HUES6 (cell line): ENCODE results near the gene NUB1.

Experiments
- H3K27ac ChIP-seq: 2 replicates; pipeline ENCODE4 v1.7.0; 2013; ENCODE audit warnings: low read depth, mild to moderate bottlenecking, low read length, inconsistent platforms
- H3K27me3 ChIP-seq: 2 replicates; pipeline ENCODE4 v1.6.1; 2013; ENCODE audit warnings: low read length; ENCODE audit not compliant: control insufficient read depth, insufficient read depth
- H3K36me3 ChIP-seq: 2 replicates; pipeline ENCODE4 v1.6.1; 2013; ENCODE audit warnings: low read length; ENCODE audit not compliant: control insufficient read depth, insufficient read depth
- H3K4me1 ChIP-seq: 2 replicates; pipeline ENCODE4 v1.6.1; 2013; ENCODE audit warnings: low read length; ENCODE audit not compliant: control insufficient read depth, insufficient read depth
- H3K4me3 ChIP-seq: 2 replicates; pipeline ENCODE4 v1.5.1; 2013; ENCODE audit warnings: low read depth, low read length
- H3K9ac ChIP-seq: one replicate; pipeline ENCODE4 v1.6.1; 2013; ENCODE audit warnings: mild to moderate bottlenecking, low read length
- H3K9me3 ChIP-seq: 2 replicates; pipeline ENCODE4 v1.6.1; 2013; ENCODE audit warnings: low read depth, low read length; ENCODE audit not compliant: control insufficient read depth, insufficient read depth

NUB1 gene

DNA sequence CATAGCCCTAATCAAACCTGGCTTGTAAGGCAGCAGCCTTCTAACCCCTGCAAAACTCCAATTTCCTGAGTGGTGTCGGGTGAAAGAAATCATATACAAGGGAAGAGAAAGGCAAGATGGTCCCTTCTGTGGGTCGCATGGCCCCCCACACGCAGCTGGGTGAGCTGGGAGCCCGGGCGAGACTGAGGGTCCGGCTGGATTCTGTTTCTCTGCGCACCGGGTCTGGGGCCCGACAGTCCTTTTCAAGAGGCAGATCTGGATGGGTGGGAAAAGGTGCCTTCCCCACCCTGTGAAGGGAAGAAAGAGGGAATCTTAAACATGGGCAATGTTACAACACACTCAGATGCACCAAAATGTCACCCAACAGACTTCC is 49.7 kb downstream of the NUB1 start:
- H3K9ac ChIP-seq: no peak overlapping the region
- no peaks in the 10 kb centered on the region for H3K27me3 ChIP-seq
- H3K4me1 ChIP-seq: peaks cover 18% of the 10 kb centered on the region
- no peak overlapping the region for H3K4me3 ChIP-seq
- H3K36me3 ChIP-seq: no peaks in the 10 kb centered on the region
- no peak overlapping the region for H3K27ac ChIP-seq
- H3K9me3 ChIP-seq: no peaks in the 10 kb centered on the region

DNA sequence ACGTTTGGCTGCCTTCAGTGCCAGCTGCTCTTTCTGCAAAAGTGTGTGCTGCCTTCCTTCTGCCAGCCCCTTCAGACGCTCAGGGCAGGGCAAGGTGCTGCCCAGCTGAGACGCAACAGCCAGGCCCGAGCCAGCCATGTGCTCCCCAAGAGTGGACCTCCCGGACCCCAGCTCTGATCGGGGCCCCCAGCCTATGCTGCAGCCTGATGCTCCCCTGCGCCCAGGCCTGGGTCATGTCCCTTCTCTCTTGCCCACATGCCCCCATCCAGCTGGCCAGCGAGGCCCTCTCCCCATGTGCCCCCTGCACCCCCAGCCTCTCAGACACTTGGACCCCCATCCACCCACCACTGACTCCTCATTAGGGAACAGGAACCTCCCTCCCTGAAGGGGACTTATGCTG is 50.4 kb downstream of the NUB1 start:
- H3K9ac ChIP-seq: no peak overlapping the region
- H3K27ac ChIP-seq: no peak overlapping the region

DNA sequence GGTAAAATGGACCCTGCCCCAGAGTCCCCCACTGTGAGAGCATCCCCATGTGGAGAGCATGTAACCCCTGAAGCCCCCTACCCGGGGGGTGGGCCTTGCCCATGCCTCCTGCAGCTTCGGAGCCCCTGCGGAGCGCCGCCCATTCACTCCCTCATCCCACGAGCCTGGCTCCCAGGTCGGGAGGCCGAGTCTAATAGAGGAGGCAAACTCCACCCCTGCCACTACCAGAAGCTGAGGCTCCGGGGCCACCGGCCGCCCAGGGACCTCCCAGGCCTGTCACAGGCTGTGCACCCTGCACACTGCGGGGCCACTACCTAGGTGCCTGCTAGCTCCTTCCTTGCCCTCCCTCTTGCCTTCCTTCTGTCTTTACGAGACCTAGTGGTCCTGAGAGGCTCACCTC is 50.8 kb downstream of the NUB1 start:
- Histone ChIP-seq H3K36me3 (no peaks in the 10 kb centered on the region), H3K4me3 (no peak overlapping the region), H3K9ac (no peak overlapping the region), H3K27me3 (no peaks in the 10 kb centered on the region), H3K4me1 (peaks cover 18% of the 10 kb centered on the region), H3K27ac (no peak overlapping the region), H3K9me3 (no peaks in the 10 kb centered on the region)

More for the DNA sequence above, 50.4 kb downstream of the NUB1 start:
- no peaks in the 10 kb centered on the region for H3K27me3 ChIP-seq
- H3K36me3 ChIP-seq: no peaks in the 10 kb centered on the region
- H3K4me3 ChIP-seq: no peak overlapping the region
- no peaks in the 10 kb centered on the region for H3K9me3 ChIP-seq
- H3K4me1 ChIP-seq: peaks cover 18% of the 10 kb centered on the region

DNA sequence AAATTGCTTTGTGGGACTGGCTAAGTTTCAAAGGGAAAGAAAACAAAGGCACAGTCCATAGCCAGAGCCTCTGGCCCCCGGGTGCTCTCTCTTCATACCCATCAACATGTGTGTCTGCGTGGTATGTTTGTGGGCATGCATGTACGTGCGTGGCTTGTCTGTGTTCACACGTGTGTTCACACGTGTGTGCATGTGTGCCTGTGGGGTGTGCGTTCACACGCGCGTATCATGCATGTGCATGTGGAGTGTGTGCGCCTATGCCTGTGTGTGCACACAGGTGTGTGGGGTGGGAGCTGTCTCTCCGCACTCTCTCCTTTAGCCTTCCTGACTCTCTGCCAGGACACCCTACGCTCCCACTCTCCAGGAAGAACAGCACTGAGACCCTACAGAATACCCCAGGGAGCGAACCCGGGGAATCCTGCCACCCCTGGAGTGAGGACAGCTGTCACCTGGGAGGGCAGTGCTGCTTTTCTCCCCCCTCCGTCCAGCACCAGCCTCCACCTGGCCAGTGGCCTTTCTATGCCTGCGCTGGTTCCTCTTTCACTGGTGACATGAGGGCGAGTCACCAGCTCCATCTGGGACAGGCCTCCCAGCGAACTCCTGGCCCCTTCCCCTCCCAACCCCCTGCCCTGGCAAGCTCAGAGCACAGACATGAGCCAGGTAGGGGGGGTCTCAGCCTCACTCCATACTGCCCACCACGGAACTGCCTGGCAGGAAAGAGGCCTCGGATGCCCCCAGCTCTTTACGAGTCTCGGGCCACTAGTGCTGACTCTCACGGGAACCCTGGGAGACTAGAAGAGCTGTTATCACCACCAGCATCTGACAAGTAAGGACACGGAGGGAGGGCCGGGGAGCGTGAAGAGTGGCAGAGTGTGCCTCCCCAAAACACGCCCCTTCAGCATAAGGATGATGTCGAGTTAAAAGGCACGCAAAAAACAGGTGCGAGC is 51.7 kb downstream of the NUB1 start:
- H3K4me1 ChIP-seq: peaks cover 18% of the 10 kb centered on the region
- H3K27ac ChIP-seq: no peak overlapping the region
- no peaks in the 10 kb centered on the region for H3K27me3 ChIP-seq
- H3K36me3 ChIP-seq: peaks cover 5% of the 10 kb centered on the region
- H3K9ac ChIP-seq: no peak overlapping the region
- H3K9me3 ChIP-seq: no peaks in the 10 kb centered on the region
- no peak overlapping the region for H3K4me3 ChIP-seq

DNA sequence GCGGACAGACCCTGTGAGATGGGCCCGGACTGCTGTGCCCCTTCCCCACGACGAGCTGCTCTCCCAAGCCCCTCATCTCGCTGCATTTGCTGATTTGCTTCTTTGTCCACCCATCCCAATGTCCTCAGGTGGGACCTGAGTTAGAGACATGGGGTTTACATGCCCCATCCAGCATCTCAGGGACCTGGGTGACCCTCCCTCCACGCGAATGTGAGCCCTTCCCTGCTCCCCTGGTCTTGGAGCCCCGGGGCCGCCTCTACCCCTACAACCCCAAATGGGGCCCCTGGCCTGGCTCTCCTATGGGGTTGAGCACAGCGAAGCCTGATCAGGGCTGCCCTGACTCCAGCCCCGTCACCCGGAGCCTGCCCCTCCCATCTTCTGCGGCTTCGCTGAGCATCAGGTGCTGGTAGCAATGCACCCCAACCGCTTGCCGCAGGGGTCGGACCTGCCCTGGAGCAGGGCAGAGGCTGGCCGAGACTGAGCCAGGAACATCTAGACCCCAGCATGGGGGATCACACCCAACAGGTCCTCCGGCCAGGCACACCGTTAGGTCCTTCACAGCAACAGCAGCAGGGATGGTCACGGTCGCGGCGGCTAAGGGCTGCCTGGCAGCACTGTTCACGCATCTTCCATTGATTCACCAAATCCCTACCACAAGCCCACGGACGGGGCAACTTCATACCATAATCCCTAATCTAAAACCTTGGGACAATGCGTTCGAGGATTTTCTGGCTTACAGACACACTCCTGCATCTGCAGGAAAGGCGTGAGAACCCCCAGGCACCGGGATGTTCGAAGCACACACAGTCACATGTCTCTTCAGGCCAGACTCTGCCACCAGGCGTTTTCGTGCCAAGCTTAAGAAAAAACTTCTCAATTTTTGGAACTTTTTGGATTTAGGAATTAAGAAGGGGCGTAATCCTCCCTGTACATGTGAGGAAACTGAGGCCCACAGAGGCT is 52.7 kb downstream of the NUB1 start:
- Histone ChIP-seq H3K36me3 (peaks cover 9% of the 10 kb centered on the region), H3K27me3 (no peaks in the 10 kb centered on the region), H3K9me3 (no peaks in the 10 kb centered on the region), H3K9ac (no peak overlapping the region), H3K27ac (no peak overlapping the region), H3K4me3 (no peak overlapping the region), H3K4me1 (peaks cover 18% of the 10 kb centered on the region)

DNA sequence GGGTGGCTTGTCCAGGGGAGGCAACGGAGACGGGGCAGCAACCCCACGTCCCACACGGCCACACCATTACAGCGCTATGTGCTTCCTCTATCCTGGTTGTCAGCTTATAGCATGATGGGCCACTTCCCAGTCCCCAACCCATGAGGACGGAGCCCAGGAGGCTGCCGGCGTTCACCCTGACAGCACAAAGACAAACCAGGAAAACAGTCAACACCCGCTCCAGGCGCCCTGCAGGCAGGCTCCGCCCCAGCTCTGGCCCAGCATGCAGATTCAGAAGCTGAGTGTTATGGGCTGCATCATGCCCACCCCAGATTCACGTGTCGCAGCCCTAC is 53.4 kb downstream of the NUB1 start:
- Histone ChIP-seq H3K27me3 (no peaks in the 10 kb centered on the region), H3K4me1 (peaks cover 18% of the 10 kb centered on the region), H3K9me3 (no peaks in the 10 kb centered on the region), H3K4me3 (no peak overlapping the region), H3K36me3 (peaks cover 9% of the 10 kb centered on the region), H3K27ac (no peak overlapping the region), H3K9ac (no peak overlapping the region)

DNA sequence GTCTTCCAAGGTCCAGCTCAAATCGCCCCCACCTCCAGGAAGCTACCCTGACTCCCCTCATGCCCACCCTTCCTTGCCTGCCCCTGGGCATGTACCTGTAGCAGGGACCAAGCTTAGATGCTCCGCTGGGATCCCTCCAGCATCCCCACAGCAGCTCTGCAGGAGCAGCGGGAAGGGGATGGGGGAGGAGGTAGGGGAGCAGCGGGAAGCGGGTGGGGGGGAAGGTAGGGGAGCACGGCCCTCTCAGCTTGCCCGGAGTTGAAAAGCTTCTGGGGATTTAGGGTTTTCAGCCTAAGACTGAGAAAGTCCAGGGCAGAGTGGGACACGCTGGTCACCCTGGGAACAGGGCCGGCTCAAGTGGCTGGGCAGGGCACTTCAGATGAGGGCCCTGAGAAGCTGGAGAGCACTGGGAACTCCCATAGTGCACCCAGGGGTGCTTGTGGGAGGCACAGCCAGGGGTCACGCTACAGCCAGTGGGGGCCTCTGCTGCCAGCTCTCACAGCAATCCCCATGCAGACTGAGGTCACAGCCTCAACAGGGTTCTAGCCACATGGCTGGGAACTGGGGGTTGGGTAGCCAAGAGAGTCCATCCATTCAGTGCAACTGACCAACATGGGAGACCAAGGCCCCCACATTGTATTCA is 54.8 kb downstream of the NUB1 start:
- Histone ChIP-seq H3K36me3 (peaks cover 9% of the 10 kb centered on the region), H3K27ac (no peak overlapping the region), H3K27me3 (no peaks in the 10 kb centered on the region)

DNA sequence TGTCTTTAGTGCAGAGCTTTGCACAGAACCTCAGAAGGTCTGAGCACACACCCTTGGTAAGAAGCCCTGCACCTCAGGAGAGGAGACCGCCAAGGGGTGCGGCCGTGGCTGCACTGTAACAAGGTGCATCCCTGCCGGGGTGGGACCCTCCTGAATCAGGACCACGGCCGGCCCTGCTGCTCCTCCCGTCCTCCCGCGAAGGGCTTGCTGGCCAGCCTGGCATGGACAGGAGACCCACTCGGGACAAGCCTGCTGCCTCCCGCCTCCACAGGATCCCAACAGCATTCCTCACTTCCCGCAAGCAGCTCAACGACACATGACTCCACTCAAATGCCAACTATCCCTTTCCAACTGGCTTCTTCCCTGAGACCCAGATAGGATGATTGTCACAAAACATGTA is 55.4 kb downstream of the NUB1 start:
- Histone ChIP-seq H3K36me3 (peaks cover 9% of the 10 kb centered on the region), H3K27ac (no peak overlapping the region), H3K4me3 (no peak overlapping the region), H3K9ac (no peak overlapping the region), H3K4me1 (peaks cover 18% of the 10 kb centered on the region), H3K9me3 (no peaks in the 10 kb centered on the region), H3K27me3 (no peaks in the 10 kb centered on the region)

More for the DNA sequence above, 54.8 kb downstream of the NUB1 start:
- Histone ChIP-seq H3K4me3 (no peak overlapping the region), H3K9me3 (no peaks in the 10 kb centered on the region), H3K9ac (no peak overlapping the region), H3K4me1 (peaks cover 18% of the 10 kb centered on the region)

DNA sequence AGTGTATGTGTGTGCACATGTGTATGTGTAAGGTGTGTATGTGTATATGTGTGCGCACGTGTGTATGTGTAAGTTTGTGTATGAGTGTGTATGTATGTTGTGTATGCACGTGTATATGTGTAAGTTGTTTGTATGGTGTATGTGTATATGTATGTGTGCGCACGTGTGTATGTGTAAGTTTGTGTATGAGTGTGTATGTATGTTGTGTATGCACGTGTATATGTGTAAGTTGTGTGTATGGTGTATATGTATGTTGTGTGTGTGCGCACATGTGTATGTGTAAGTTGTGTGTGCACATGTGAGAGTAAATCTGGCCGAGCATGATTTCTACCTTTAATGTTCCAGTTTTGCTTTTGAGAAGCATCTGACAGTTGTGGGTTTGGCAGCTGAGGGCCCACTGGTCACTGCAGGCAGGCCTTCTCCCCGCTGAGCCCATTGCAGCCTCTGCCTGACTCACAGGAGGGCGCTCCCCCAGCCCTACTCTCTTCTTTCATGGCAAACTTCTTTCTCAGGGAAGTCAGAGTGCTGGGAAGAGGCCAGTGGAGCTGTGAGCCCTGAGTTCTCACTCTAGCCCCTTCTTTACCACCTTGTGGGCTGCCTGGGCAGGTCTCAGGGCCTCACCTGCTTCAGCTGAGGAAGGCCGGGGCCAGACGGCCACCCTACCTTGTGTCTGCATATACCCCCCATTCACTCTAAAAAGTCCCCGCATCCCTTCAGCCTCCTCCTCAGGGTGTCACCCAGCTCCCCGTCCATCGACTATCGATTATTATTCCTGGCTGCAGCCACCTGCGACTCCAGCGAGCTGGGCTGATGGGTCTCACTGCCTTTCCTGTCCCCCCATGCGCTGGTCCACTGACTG is 57.1 kb downstream of the NUB1 start:
- H3K27ac ChIP-seq: no peak overlapping the region
- H3K9ac ChIP-seq: no peak overlapping the region

DNA sequence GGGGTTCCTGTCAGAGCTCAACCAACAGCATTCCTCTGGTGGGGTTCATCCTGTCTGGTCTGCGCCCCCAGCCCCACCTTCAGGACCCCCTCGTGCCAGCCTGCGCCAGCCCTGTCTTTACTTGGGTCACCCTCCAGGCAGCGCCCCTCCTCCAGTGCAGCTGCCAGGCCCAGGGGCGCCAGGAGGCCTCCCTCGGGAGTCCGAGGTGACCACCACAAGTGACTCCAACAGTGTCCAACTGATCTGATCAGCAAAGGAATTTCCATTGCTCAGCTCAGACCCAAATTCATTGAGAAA is 57.6 kb downstream of the NUB1 start:
- Histone ChIP-seq H3K9me3 (no peaks in the 10 kb centered on the region), H3K4me1 (peaks cover 18% of the 10 kb centered on the region), H3K36me3 (peaks cover 9% of the 10 kb centered on the region), H3K27ac (no peak overlapping the region), H3K9ac (no peak overlapping the region), H3K27me3 (no peaks in the 10 kb centered on the region), H3K4me3 (no peak overlapping the region)

More for the DNA sequence above, 57.1 kb downstream of the NUB1 start:
- Histone ChIP-seq H3K36me3 (peaks cover 9% of the 10 kb centered on the region), H3K4me1 (peaks cover 18% of the 10 kb centered on the region), H3K27me3 (no peaks in the 10 kb centered on the region), H3K4me3 (no peak overlapping the region), H3K9me3 (no peaks in the 10 kb centered on the region)
